ENCODE measurements around the gene ARID4A. TPM values are rescaled to one million over a fixed set of nuclear protein-coding genes. Genes with fewer than 3 reads are reported as not detected.

Gene ARID4A
- total and polyA plus RNA-seq, 9 of the 15 experiments (the other 6 are each of a cell fraction or from before 2014, with no cell fraction given), result 2.4 to 11.5 (median 8.7) TPM

DNA sequence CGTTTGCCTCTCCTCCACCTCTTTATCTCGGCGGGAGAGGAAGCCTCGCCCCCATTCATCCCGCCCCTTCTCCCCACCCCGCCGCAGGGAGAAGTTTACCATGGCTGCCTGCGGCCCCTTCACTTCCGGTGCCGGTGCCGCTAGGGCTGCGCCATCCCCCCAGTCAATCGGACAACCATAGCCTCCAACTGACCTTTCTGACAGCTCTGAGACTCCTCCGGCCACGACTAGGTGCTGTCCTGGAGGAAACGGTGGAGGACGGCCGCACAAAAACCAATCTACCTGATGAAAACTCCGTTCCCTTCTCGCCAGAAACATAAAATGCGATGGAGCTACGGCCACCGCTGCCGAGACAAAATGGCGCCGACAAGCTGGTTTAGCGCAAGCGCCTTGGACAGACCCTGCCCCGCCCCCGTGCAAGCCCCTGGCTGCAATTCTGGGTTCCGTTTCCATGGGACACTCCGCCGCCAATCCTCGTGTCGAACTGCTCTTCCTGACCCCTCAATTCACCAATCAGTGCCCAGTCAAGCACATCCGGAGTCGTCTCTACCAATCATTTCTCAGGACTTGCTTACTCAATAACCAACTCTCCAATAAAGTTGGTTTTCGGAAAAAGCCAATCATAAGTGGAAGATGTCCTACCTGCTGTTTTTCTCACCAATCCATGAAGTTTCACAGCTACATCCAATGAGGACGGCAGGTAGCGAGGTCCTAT lies 436 bp upstream of the ARID4A start (continued):
- TF ChIP-seq MAZ (CRISPR knock-in tag; conservative IDR thresholded peaks at IDR 0.05 in 1 of 2, IDR thresholded peaks at IDR 0.05 in 1 of 2) (peak; percentile 53 to 73; a peak in 3 of 4 replicates), ELF4 (CRISPR knock-in tag; IDR thresholded peaks at IDR 0.05) (peak; percentile 67), ETV6 (IDR thresholded peaks at IDR 0.05; ENCODE audit: borderline replicate concordance in 1 of 2, low read depth in 2 of 2, low read length in 1 of 2) (no peak), ETV6 (CRISPR knock-in tag; IDR thresholded peaks at IDR 0.05; ENCODE audit: borderline replicate concordance) (no peak), POLR3A (IDR thresholded peaks at IDR 0.05; ENCODE audit: borderline replicate concordance, extremely low read depth, insufficient read depth, insufficient read length) (no peak), ZFP36 (IDR thresholded peaks at IDR 0.05; ENCODE audit: low read depth, low read length, partially characterized antibody) (no peak), ETV1 (tag; conservative IDR thresholded peaks at IDR 0.05; ENCODE audit: low read depth) (peak; percentile 85), PCBP2 (IDR thresholded peaks at IDR 0.05; ENCODE audit: low read depth, low read length, poor library complexity, severe bottlenecking) (no peak), NCOR1 (IDR thresholded peaks at IDR 0.05) (peak; percentile 16; the same call in 1 of the 2 replicates), HDAC1 (IDR thresholded peaks at IDR 0.05) (no peak; a peak in 1 of 4 replicates), XRCC5 (IDR thresholded peaks at IDR 0.05; ENCODE audit: low read depth, low read length) (no peak), KAT7 (CRISPR knock-in tag; IDR thresholded peaks at IDR 0.05; ENCODE audit: borderline replicate concordance) (no peak), STAT5A (IDR thresholded peaks at IDR 0.05; ENCODE audit: borderline replicate concordance, low read length) (no peak)
- TF ChIP-seq, protein P1, sequence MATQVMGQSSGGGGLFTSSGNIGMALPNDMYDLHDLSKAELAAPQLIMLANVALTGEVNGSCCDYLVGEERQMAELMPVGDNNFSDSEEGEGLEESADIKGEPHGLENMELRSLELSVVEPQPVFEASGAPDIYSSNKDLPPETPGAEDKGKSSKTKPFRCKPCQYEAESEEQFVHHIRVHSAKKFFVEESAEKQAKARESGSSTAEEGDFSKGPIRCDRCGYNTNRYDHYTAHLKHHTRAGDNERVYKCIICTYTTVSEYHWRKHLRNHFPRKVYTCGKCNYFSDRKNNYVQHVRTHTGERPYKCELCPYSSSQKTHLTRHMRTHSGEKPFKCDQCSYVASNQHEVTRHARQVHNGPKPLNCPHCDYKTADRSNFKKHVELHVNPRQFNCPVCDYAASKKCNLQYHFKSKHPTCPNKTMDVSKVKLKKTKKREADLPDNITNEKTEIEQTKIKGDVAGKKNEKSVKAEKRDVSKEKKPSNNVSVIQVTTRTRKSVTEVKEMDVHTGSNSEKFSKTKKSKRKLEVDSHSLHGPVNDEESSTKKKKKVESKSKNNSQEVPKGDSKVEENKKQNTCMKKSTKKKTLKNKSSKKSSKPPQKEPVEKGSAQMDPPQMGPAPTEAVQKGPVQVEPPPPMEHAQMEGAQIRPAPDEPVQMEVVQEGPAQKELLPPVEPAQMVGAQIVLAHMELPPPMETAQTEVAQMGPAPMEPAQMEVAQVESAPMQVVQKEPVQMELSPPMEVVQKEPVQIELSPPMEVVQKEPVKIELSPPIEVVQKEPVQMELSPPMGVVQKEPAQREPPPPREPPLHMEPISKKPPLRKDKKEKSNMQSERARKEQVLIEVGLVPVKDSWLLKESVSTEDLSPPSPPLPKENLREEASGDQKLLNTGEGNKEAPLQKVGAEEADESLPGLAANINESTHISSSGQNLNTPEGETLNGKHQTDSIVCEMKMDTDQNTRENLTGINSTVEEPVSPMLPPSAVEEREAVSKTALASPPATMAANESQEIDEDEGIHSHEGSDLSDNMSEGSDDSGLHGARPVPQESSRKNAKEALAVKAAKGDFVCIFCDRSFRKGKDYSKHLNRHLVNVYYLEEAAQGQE (IDR thresholded peaks at IDR 0.05; ENCODE audit: borderline replicate concordance), result no peak
- TF ChIP-seq, protein P1 (CRISPR knock-in tag; IDR thresholded peaks at IDR 0.05; ENCODE audit: low read depth), result no peak
- TF ChIP-seq, protein P2, sequence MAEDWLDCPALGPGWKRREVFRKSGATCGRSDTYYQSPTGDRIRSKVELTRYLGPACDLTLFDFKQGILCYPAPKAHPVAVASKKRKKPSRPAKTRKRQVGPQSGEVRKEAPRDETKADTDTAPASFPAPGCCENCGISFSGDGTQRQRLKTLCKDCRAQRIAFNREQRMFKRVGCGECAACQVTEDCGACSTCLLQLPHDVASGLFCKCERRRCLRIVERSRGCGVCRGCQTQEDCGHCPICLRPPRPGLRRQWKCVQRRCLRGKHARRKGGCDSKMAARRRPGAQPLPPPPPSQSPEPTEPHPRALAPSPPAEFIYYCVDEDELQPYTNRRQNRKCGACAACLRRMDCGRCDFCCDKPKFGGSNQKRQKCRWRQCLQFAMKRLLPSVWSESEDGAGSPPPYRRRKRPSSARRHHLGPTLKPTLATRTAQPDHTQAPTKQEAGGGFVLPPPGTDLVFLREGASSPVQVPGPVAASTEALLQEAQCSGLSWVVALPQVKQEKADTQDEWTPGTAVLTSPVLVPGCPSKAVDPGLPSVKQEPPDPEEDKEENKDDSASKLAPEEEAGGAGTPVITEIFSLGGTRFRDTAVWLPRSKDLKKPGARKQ (CRISPR knock-in tag; IDR thresholded peaks at IDR 0.05), result no peak
